HG02970 (cell line): ENCODE data around the gene SORCS2.

Experiments
- ATAC-seq: cut with Tn5 transposase; IDR thresholded peaks from one replicate; pipeline ENCODE4 v1.9.1; 2021; ENCODE audit warnings: mild to moderate bottlenecking, moderate library complexity, moderate number of reproducible peaks; ENCODE audit not compliant: unreplicated experiment, low FRiP score

Gene SORCS2

DNA sequence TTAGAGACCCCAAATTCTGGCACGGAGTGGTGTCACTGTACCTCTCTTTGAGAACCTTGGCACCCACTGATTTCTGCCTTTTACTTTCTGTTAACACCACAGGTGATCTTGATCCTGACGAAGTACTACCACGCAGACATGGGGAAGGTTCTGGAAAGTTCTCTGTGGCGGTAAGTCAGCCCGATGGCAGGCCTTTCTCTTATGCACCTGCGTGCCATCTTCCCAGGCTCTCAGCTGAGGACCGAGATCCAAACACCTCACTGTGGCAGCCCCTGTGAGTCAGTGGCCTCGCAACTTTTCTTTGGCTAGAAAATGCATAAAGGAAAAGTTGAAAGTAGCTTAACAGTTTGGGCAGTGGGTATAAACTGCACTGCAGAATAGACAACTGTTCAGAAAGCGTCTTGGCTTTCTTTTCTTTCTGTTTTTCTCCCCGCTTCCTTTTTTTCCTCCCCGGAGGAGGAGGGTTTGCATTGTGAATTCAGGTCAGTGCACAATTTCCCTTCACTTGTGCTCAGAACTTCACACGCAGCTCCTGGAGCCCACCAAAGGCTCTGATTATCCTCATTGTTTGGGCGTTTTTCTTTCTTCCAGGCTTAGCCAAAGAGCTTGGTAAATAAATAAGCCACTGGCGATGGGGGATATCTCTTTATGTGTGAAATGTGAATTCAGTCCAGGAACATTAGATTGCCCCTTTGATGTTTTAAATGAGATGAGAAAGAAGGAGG, 204.0 kb downstream of the SORCS2 start:
- no peak for ATAC-seq

DNA sequence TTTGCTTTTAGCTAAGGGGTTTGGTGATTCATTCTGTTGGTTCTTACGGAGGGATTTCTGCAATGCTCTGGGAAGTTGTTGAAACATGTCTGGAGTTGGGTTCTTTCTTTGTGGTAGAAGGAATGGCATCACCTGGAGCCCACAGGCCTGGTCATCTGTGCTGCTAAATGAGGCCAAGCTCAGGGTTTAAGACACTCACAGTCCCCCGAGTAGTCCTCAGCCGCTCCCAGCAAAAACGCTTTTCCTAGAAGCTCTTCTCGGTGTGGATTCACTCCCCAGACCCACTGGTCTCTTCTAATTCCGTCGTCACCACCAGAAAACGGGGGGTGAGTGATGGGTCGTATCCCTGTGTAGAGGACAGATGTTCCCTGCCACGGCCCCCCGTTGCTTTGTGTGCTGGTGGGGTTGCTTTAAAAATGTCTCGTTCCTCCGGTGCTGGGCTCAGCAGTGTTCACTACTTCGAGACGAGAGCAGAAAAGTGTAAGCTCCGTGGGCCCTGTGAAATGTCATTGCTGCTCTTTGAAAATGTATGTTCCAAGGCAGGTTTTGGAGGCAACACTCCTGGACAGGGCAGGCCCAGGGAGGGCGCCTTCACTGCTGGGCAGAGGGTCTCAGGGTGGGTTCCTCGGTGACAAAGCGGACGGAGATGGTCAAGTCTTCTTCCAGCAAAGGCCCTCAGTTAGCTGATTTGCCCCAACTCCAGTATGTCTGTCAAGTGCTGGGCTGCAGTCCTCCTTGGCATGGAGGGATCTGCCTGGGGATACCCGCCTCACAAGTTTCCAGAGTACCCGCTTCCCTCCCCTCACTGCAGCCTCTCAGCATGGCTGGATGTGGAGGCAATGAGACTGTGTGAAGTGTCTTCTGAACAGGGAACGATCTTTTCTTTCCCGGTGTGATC, 205.1 kb downstream of the SORCS2 start:
- ATAC-seq: no peak

DNA sequence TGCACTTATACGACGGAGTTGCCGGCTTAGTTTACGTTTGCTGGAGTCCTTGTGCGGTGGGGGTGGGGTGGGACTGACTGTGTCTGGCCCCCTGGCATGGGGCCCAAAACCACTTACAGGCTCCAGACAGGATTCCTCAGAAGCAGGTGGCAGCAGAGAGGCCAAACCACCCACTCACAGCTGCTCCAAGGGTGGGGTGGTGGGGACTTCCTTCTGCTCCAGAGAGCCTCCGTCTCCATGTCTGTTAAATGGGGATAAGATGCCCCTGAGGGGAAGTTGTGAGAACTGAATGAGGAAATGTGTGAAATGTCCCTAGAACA, 205.7 kb downstream of the SORCS2 start:
- ATAC-seq: no peak

DNA sequence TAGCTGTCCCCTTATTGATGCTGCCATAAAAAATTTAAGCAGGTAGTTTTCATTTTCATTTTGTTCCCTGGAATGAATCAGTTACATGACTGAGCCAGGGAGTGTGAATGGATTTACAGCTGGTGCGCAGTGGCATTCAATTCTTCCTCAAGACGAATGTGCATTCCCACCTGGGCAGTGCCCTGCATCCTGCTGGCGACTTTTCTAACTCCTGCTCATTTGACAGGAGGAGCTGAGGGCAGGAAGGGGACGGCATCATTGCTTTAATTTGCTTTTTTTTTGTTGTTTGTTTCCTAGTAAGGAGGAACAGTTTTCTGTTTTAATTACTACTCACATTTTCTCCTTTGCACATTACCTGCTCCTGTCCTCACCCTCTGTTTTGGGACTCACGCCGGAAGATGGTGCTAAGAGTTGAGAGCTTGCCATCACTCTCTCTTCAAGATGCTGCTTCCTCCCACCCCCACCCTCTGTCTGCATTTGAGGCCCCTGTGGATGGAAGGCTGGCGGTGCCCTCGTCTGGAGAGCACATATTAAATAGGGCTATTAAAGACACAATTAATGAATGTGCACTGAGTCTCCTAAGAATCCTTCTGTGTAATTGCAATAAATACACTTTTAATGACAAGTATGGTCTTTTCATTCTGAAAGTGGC, 206.6 kb downstream of the SORCS2 start:
- no peak for ATAC-seq

DNA sequence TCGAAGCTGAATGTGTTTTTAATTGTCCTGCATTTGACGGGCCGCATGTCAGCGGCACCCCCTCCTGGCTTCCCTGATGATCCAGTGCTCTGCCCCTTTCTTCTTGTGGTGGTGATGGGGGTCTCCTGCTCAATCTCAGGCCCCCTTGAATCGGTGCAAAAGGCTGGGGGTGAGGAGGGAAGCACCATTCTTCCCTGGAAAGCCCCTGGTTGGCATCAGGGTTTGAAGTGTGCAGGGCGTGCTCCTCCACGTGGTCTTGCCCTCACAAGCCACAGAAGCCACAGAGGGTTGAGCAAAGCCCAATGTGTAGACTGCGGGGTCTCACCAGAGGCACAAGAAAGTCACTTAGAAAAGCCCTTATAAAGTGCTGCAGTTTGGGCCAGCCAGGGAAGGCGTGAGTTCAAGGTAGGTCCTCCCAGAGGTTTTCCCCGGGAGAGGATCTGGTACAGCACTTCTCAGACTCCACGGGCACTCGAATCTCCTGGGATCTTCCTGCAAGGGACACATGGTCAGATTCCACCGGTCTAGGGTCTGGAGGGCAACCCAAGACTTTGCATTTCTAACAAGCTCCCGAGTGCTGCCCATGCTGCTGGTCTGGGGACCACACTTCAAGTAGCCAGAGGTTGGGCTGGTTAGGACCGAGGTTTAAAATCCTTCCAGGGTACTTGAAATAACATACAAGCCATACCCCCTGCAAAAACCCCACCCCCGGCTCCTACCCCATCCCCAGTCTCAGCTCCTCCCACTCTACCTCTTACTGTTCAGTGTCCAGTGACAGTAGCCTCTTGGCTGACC, 207.3 kb downstream of the SORCS2 start:
- ATAC-seq: no peak

DNA sequence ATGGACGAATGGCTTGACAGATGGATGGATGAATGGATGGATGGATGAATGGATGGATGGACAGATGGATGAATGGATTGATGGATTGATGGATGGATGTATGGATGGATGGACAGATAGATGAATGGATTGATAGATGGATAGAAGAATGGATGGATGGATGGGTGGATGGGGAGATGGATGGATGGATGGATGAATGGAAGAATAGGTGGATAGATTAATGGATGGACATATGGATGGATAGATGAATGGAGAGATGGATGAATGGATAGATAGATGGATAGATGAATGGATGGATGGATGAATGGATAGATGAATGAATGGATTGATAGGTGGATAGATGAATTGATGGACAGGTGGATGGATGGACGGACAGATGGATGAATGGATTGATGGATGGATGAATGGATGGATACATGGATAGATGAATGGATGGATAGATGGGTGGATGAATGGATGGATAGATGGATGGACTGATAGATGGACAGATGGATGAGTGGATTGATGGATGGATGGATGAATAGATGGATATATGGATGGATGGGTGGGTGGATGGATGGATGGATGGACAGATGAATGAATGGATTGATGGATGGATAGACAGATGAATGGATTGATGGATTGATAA, 208.4 kb downstream of the SORCS2 start:
- no peak for ATAC-seq

DNA sequence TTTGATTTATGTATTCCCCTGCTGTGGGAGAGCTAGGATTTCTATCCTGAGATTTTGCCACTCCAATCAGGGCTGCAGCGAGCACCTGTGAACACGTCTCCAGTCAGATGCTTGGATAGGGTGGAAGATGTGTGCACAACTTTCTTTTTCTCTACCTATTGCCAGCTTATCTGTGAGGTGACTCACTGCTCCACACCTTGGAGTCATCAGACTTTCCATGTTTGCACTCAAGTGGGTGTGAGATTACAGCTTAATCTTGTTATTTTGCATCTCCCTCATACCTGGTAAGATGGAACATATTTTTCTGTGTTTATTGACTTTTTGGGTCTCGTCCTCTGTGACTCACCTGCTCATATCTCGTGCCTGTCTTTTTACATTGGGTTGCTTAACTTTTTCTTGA, 210.2 kb downstream of the SORCS2 start:
- ATAC-seq: no peak

DNA sequence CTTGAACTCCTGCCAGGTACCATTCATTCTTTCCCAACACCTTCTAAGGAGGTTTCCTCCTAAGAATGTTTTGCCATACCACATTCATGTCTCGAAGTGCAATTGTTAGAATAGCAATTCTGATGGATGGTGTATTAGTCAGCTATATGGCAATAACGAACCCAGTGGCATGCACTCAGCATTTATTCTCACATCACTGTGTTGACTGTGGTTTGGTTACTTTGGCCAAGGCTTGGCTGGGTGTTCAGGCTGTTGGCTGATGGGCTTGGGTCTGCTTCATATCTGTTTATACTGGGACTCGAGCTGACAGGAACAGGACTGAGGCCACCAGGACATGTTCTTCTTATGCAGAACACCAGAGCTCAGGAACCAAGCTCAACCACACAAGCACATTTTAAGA, 210.7 kb downstream of the SORCS2 start:
- ATAC-seq: no peak

DNA sequence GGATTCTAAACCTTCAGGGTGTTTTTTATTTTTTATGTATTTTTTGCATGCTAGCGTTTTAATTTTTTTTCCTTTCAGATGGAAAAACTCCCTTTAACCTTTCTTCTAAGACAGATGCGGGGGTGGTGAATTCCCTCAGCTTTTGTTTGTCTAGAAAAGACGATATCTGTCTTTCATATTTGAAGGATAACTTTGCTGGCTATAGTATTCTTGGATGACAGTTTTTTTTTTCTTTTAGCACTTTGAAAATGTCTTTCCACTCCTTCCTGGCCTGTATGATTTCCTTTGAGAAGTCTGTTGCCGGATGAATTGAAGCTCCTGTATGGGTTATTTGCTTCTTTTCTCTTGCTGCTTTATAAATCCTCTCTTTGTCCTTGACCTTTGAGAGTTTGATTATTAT, 215.8 kb downstream of the SORCS2 start:
- no peak for ATAC-seq

DNA sequence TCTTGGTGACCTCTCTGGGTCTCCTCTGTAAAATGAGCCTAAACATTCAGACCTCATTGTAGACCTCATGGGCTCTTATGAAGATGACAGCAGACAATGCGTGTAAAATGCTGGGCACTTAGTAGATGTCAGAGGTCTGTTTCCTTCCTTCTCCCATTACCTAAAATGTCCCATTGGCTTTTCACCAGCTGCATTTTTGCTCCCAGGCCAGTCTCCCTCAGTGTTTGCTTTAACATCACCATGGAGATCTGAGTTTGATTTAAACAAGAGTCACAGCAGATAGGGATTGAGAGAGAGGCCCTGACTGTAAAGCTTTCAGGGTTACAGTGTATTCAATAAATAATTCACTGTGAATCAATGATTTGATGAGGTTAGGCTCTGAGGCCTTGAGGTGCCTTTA, 218.1 kb downstream of the SORCS2 start:
- no peak for ATAC-seq

DNA sequence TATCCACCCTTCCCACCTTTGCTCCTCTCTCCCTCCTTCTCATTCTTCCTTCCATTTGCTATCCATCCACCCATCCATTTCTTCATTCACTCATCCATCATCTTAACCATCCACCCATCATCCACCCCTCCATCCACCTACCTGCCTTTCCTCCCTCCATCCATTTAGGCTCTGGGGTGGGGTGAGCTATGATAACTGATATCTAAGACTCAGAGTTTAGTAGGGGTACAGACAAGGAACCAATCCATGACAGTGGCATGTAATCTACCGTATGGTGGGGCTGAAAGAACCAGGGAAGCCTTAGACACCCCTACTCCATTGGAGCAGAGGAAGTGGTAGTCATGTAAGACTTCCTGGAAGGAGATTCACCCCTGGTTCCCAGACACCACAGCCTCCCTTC, 219.2 kb downstream of the SORCS2 start:
- no peak for ATAC-seq

DNA sequence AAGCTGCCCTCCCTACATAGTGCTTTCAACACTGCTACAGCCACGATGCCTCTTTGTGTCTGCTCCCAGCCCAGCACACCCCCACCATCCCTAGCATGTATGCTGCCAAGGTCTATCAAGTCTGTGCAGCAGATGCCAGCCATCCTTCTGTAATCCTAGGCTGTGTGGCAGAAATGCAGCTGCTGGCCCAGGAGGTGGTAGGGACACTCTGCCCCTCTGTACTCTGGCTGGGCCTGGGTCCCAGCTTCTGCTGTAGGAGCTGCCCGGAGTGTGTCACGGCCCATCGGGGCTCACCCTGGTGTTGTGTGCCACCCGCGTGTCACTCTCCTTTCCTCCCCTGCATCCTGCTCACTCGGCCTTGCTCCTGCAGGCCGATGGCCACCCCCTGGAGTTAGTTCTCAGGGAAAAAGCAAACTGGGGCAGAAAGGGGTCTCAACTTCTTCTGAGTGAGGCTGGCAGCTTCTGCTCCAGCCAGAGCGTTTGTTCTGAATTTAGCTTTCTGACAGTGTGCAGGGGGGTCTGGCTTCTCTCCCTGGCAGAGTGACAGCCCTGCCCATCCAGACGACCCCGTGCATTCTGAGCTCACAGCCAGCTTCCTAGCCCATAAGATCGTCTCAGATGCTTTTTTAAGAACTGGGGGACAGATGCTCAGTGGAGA, 219.7 kb downstream of the SORCS2 start:
- ATAC-seq: no peak

DNA sequence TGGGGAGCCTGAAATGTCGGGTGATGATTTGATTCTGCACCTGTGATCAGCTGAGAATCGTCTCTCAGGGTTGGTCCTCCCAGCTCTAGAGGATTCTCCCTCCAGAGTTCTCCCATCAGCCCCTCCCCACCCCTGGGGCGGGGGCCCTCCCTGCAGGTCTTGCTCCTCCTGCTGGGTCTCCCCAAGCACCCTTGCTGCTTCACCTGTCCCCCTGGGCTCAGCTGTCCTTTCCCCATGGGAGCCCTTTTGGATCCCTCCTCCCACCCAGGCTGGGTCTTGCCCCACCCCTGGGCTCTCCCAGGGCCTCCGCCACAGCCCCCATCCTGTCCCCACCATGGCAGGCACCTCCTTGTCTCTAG, 220.2 kb downstream of the SORCS2 start:
- no peak for ATAC-seq

DNA sequence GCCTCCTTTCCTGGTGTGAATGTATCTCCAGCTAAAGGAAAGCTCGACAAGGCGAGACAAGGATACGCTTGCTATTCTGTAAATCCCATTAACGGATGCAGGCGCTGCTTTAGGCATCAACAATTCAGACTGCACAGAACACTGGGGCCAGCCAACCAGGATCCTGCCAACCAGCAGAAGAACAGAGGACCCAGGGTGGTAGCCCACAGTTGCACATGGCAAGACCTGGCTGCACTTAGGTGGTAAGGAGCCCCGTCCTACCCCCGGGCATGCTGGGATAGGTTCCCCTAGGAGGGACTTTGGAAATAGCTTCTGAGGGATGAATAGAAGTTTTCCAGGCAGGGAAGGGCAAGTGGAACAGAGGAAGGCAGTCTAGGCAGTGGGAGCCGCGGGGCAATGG, 221.7 kb downstream of the SORCS2 start:
- no peak for ATAC-seq

DNA sequence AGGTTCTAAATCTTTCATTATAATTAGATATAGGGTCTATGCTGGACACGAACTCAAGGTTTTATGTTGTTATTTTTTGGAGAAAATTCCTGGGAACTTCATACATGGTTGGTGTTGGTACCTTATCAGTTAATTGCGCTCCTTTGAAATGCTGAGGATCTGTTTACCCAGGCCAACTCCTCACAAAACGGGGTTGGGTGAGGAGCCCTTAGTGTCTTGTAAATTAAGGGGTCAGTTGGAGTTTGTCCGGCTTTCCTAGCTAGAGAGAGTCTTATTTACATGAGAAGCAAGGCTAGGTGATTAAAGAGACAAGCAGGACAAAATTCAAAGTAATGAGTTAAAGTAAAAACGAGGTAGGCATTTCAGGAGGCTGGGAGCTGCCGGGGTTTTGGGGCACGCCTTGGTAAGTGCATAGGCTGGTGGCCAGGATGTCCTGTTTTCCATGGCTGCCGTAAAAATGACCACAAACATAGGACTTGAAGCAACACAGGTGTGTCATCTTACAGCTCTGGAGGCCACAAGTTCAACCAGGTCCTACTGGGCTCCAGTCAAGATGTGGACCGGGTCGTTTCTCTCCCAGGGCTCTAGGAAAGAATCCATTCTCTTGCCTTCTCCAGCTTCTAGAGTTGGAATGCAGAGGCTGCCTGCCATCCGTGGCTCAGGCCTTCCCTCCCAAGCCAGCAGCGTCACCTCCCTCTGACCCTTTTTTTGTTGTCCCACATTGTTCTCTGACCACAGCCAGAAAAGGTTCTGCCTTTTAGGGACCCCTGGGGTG, 222.6 kb downstream of the SORCS2 start:
- ATAC-seq: no peak

DNA sequence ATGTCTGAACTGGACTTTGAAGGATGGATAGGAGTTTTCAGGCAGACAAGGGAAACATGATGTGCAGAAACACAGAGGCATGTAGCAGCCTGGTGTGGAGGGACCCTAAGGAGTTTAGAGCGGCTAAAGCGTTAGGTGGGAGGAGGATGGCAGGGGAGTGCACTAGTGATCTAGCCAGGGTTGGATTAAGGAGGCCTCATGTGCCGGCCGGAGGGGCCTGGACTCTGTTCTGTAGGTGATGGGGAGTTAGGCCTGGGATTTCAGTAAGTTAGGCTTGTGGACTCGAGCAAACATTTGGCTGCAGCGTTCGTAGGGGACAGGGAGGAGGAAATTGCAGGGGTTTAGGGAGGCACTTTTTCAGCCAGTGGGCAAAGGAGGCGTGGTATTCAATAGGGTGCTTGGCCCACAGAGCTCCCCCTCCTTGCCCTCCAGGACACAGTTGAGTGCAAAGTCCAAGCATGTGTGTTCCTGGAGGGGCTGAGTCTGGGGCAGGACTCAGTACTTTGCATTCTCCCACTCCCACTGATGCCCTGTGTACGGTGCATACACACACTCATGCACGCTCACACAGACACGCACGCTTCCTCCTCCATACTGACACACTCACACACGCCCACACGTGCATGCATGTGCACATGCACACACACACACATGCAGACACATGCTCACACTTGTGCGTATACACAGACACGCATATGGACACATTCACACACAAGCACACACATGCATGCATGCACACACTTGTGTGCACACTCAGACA, 223.8 kb downstream of the SORCS2 start:
- no peak for ATAC-seq

DNA sequence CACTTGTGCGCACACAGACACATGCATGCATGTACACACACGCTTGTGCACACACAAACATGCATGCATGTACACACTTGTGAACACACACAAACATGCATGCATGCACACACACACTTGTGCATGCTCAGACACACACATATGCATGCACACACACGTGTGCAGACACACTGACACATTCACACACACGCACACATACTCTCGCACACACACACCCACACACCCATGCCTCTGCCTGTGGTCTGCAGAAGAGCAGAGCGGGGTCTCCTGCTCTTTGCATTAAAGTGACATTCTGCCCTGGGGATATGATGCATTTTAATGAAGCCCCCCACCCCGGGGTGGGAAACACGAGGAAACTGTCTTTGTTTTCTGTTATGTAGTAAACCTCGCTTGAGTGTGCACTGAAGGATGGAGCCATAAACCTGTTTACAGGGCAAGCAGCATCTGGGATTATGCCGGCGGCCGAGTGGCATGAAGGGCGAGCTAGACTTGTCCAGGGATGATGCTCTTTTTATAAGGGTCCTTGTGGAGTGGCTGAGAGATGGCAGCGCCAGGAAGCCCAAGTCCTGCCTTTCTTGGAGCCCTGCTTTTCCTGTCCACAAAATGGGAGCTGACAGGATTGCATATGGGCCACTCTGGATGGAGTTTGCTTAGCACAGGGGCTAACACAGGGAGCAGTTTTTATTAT, 224.6 kb downstream of the SORCS2 start:
- ATAC-seq: no peak

DNA sequence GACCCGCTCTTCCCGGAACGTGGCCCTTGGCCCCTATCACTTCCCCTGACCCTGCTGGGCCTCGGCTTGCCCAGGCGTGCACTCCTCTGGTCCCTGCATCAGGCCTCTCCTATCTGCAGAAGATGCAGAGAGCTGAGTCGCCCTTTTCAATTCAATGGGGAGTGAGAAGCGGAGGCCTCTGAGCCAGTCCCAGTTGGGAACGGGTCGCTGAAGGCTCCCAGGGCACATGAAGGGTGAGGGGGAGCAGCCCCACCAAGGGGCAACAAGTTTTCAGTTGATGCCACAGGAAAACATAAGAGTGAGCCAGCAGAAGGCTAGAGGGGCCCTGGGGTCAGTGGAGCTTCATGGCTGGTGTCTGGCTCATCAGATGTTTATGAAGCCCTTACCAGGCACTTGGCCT, 225.3 kb downstream of the SORCS2 start:
- ATAC-seq: no peak
